ENCODE measurements around the gene AKAP7.

DNA sequence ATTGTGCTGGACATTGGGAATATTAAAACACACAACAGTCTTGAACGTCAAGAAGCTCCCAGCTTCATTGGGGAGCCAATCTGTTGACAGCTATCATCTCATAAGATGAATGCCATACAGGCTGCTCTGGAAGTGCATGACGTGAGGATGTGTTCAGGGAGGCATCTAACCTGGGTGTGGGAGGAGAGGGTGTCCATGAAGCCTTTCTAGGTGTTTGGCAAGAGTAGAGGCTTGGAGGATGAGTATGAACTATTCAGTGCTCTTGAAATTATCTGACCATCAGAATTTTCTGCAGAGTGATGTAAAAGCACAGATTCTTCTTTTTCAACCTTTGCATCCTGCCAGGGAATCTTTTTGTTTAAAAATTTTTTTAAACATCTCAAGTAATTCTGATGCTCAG, 11.6 kb downstream of the AKAP7 start:
- TF ChIP-seq, protein P1, sequence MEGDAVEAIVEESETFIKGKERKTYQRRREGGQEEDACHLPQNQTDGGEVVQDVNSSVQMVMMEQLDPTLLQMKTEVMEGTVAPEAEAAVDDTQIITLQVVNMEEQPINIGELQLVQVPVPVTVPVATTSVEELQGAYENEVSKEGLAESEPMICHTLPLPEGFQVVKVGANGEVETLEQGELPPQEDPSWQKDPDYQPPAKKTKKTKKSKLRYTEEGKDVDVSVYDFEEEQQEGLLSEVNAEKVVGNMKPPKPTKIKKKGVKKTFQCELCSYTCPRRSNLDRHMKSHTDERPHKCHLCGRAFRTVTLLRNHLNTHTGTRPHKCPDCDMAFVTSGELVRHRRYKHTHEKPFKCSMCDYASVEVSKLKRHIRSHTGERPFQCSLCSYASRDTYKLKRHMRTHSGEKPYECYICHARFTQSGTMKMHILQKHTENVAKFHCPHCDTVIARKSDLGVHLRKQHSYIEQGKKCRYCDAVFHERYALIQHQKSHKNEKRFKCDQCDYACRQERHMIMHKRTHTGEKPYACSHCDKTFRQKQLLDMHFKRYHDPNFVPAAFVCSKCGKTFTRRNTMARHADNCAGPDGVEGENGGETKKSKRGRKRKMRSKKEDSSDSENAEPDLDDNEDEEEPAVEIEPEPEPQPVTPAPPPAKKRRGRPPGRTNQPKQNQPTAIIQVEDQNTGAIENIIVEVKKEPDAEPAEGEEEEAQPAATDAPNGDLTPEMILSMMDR (IDR thresholded peaks at IDR 0.05; ENCODE audit: insufficient read depth, low read depth, low read length): no peak
- no peak for TF ChIP-seq EZH2 (IDR thresholded peaks at IDR 0.05; ENCODE audit: insufficient read depth, low read length)
